ENCODE results near the gene ZNF335. TPM values are rescaled to one million over a fixed set of nuclear protein-coding genes. Genes with fewer than 3 reads are reported as not detected.
"Not testable (repeated sequence)": the region's sequence is repeated elsewhere in the genome, so short reads cannot be mapped to it uniquely, and the experiment has no call there.

ZNF335 gene
- total and polyA plus RNA-seq, 2 donors: 11.9 to 12.4 TPM

GRCh38 chr20:45959126-45959525, 12.9 kb downstream of the ZNF335 start:
- no peak overlapping the region for H3K27ac ChIP-seq (ENCODE audit: low read depth)
- H3K4me3 ChIP-seq (ENCODE audit: low read depth, low read length): no peak overlapping the region
- WGBS: 92% methylated on average over 16 of the region's 16 CpGs
- peaks cover 13% of the 10 kb centered on the region for H3K36me3 ChIP-seq (ENCODE audit: insufficient read depth)
- H3K4me1 ChIP-seq (ENCODE audit: insufficient read depth): no peaks in the 10 kb centered on the region
- DNase-seq (ENCODE audit: extremely low spot score): no peak

DNA sequence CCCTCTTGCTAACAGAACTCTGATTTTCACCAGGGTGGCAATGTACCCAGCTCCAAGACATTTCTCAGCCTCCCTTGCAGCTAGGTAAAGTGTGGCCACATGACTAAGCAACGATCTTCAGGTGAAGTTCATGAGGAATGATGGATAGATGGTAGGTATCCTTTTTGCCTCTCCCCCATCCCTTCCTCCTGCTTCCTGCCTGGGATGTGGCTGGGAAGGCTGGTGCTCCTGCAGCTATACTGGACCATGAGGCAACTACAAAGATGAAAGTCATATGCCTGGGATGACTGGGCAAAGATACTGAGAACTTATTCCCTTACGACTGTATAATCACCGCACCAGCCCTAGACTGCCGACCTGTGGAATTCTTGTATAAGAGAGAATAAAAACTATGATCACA, 13.4 kb downstream of the ZNF335 start:
- Histone ChIP-seq H3K27ac (ENCODE audit: low read depth) (no peak overlapping the region), H3K36me3 (ENCODE audit: insufficient read depth) (peaks cover 13% of the 10 kb centered on the region), H3K4me1 (ENCODE audit: insufficient read depth) (no peaks in the 10 kb centered on the region), H3K4me3 (ENCODE audit: low read depth, low read length) (no peak overlapping the region)
- WGBS: 94% methylated on average over 4 of the region's 4 CpGs
- DNase-seq (ENCODE audit: extremely low spot score): no peak

GRCh38 chr20:45957021-45957941, 14.7 kb downstream of the ZNF335 start:
- no peak overlapping the region for H3K4me3 ChIP-seq (ENCODE audit: low read depth, low read length)
- H3K4me1 ChIP-seq (ENCODE audit: insufficient read depth): no peaks in the 10 kb centered on the region
- no peak for DNase-seq (ENCODE audit: extremely low spot score)
- H3K36me3 ChIP-seq (ENCODE audit: insufficient read depth): peaks cover 13% of the 10 kb centered on the region
- no peak overlapping the region for H3K27ac ChIP-seq (ENCODE audit: low read depth)
- WGBS: 82% methylated on average over 19 of the region's 19 CpGs

GRCh38 chr20:45956326-45956725, 15.7 kb downstream of the ZNF335 start:
- DNase-seq (ENCODE audit: extremely low spot score); H3K4me3 ChIP-seq (ENCODE audit: low read depth, low read length); H3K27ac ChIP-seq (ENCODE audit: low read depth); H3K4me1 ChIP-seq (ENCODE audit: insufficient read depth): not testable (repeated sequence)
- peaks cover 18% of the 10 kb centered on the region for H3K36me3 ChIP-seq (ENCODE audit: insufficient read depth)
- WGBS: 90% methylated on average over 10 of the region's 10 CpGs

DNA sequence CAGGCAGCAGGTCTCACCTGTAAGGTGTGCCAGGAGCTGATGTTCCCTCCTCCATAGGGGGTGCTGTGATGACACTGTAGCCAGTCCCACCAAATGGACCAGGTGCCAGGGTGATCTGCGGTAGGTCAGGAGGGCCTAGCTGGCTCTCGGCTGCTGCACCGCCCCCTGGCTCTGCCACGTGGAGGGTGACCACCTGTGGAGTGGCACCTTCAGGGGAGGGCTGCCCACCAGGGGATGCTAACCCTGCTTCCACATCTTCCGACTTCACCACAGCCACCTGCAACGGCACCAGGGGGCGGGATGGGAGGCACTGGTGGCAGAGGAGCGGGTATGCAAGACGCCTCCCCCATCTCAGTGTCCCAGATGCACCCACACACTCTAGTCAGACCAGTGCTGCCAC, 18.3 kb downstream of the ZNF335 start:
- no peak overlapping the region for H3K4me3 ChIP-seq (ENCODE audit: low read depth, low read length)
- no peaks in the 10 kb centered on the region for H3K4me1 ChIP-seq (ENCODE audit: insufficient read depth)
- WGBS: 89% methylated on average over 9 of the region's 9 CpGs
- H3K27ac ChIP-seq (ENCODE audit: low read depth): no peak overlapping the region
- DNase-seq (ENCODE audit: extremely low spot score): no peak
- H3K36me3 ChIP-seq (ENCODE audit: insufficient read depth): peaks cover 11% of the 10 kb centered on the region

DNA sequence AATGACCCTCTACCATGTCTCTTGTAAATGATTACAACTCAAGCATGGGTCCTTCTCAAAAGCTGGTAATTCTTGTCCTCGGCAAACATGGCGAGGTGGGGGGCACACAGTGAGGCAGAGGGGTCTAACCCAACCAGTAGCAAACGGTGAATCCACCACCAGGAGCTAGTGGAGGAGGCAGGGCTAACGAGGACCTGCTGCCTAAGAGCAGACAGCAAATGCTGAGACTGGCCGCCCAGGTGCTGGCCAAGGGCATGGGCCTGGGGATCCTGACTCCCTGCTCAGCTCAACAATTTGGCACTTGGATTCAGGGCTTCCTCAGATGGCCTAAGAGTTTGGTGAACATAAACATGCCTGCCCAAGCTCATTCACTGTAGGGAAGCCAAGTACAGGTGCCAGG, 19.1 kb downstream of the ZNF335 start:
- WGBS: 95% methylated on average over 5 of the region's 5 CpGs
- no peak overlapping the region for H3K27ac ChIP-seq (ENCODE audit: low read depth)
- no peaks in the 10 kb centered on the region for H3K4me1 ChIP-seq (ENCODE audit: insufficient read depth)
- H3K36me3 ChIP-seq (ENCODE audit: insufficient read depth): peaks cover 11% of the 10 kb centered on the region
- H3K4me3 ChIP-seq (ENCODE audit: low read depth, low read length): no peak overlapping the region
- no peak for DNase-seq (ENCODE audit: extremely low spot score)

GRCh38 chr20:45951925-45952834, 19.8 kb downstream of the ZNF335 start:
- DNase-seq (ENCODE audit: extremely low spot score): no peak
- Histone ChIP-seq H3K4me1 (ENCODE audit: insufficient read depth) (no peaks in the 10 kb centered on the region), H3K4me3 (ENCODE audit: low read depth, low read length) (no peak overlapping the region), H3K27ac (ENCODE audit: low read depth) (no peak overlapping the region), H3K36me3 (ENCODE audit: insufficient read depth) (peaks cover 8% of the 10 kb centered on the region)
- 91% methylated on average over 19 of the region's 19 CpGs for WGBS

GRCh38 chr20:45950330-45950646, 21.7 kb downstream of the ZNF335 start:
- no peak overlapping the region for H3K4me3 ChIP-seq (ENCODE audit: low read depth, low read length)
- no peak for DNase-seq (ENCODE audit: extremely low spot score)
- H3K36me3 ChIP-seq (ENCODE audit: insufficient read depth): peaks cover 7% of the 10 kb centered on the region
- H3K4me1 ChIP-seq (ENCODE audit: insufficient read depth): no peaks in the 10 kb centered on the region
- WGBS: 89% methylated on average over 9 of the region's 9 CpGs
- no peak overlapping the region for H3K27ac ChIP-seq (ENCODE audit: low read depth)

- Histone ChIP-seq H3K27ac (ENCODE audit: low read depth) (no peak overlapping the region), H3K36me3 (ENCODE audit: insufficient read depth) (peaks cover 9% of the 10 kb centered on the region)
- WGBS: 78% methylated on average over 13 of the region's 13 CpGs
Observed at GRCh38 chr20:45949542-45950329, 22.3 kb downstream of the ZNF335 start.

GRCh38 chr20:45948742-45949541, 23.1 kb downstream of the ZNF335 start:
- no peaks in the 10 kb centered on the region for H3K4me1 ChIP-seq (ENCODE audit: insufficient read depth)
- 65% methylated on average over 10 of the region's 10 CpGs for WGBS
- DNase-seq (ENCODE audit: extremely low spot score): no peak
- H3K4me3 ChIP-seq (ENCODE audit: low read depth, low read length): no peak overlapping the region
- H3K36me3 ChIP-seq (ENCODE audit: insufficient read depth): peaks cover 11% of the 10 kb centered on the region
- H3K27ac ChIP-seq (ENCODE audit: low read depth): no peak overlapping the region

More at GRCh38 chr20:45949542-45950329, 22.3 kb downstream of the ZNF335 start:
- no peak for DNase-seq (ENCODE audit: extremely low spot score)
- H3K4me3 ChIP-seq (ENCODE audit: low read depth, low read length): no peak overlapping the region
- no peaks in the 10 kb centered on the region for H3K4me1 ChIP-seq (ENCODE audit: insufficient read depth)

DNA sequence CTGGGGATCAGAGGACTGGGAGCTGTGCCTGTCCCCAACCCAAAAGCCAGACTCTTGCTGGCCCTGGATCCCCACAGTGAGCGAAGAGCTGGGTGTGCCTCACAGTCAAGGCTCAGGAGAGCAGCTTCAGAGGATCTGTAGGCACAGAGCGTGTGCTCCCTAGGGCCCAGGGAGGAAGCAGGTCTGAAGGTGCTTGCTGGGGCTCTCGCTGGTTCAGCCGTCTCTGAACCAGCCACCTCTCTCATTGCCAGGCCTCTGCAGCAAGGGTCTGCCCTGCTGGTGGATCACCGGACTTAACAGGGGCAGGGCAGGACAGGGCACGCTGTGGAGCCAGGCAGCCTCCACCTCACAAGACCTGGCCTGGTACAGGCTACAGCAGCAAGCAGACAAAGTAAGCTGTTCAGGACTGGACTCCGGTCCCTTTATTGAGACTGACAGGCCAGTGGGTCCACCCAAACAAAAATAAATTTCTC, 23.7 kb downstream of the ZNF335 start:
- Histone ChIP-seq H3K27ac (ENCODE audit: low read depth) (no peak overlapping the region), H3K4me1 (ENCODE audit: insufficient read depth) (no peaks in the 10 kb centered on the region), H3K36me3 (ENCODE audit: insufficient read depth) (peaks cover 11% of the 10 kb centered on the region), H3K4me3 (ENCODE audit: low read depth, low read length) (no peak overlapping the region)
- 70% methylated on average over 7 of the region's 7 CpGs for WGBS
- no peak for DNase-seq (ENCODE audit: extremely low spot score)

GRCh38 chr20:45947110-45947866, 24.7 kb downstream of the ZNF335 start:
- WGBS: 81% methylated on average over 29 of the region's 29 CpGs
- DNase-seq (ENCODE audit: extremely low spot score): no peak
- H3K36me3 ChIP-seq (ENCODE audit: insufficient read depth): peaks cover 11% of the 10 kb centered on the region
- no peak overlapping the region for H3K27ac ChIP-seq (ENCODE audit: low read depth)
- no peaks in the 10 kb centered on the region for H3K4me1 ChIP-seq (ENCODE audit: insufficient read depth)
- H3K4me3 ChIP-seq (ENCODE audit: low read depth, low read length): no peak overlapping the region
